ENCODE results near the gene FST.
A peak's percentile ranks its signal among the peaks of the same experiment; 100 is the strongest.

FST gene, protein sequence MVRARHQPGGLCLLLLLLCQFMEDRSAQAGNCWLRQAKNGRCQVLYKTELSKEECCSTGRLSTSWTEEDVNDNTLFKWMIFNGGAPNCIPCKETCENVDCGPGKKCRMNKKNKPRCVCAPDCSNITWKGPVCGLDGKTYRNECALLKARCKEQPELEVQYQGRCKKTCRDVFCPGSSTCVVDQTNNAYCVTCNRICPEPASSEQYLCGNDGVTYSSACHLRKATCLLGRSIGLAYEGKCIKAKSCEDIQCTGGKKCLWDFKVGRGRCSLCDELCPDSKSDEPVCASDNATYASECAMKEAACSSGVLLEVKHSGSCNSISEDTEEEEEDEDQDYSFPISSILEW

DNA sequence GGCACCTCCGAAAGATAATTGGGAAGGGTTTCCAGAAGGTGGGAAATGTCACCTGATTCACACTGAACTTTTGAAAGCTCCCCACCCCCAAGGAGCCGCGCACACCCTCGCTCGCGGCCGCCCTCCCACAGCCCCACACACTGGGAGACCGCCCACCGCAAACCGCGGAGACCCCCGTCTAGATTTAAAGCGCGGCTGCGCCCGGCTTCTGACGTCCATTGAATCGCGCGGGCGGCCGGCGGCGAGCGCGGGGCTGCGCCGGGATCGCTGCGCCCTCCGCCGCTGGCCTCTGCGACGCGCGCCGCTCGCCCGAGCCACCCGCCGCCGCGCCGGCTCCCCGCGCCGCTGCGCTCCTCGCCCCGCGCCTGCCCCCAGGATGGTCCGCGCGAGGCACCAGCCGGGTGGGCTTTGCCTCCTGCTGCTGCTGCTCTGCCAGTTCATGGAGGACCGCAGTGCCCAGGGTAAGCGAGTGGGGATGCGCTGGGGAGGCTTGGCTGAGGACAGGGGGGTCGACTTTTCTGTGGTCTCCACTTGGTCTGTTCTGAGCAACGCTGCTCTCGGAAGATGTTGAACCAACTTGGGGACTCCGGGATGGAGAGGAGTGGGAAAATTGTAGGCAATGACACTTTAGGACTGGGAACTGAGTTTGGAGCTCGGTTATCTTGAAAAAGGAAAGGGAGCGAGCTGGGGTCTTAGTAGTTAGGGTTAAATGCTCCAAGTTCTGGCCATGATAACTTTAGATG, at the start of gene FST:
TSS of gene FST (plus strand) at position 214 of the 743 bp plus-strand sequence. CDS start at position 377, 163 bp downstream.
- no peak for TF ChIP-seq ZNF274 (IDR thresholded peaks at IDR 0.05; ENCODE audit: low read depth, low read length)
- peak within 1 kb of the TSS; percentile 62 for H3K4me3 ChIP-seq (ENCODE audit: low read length)

DNA sequence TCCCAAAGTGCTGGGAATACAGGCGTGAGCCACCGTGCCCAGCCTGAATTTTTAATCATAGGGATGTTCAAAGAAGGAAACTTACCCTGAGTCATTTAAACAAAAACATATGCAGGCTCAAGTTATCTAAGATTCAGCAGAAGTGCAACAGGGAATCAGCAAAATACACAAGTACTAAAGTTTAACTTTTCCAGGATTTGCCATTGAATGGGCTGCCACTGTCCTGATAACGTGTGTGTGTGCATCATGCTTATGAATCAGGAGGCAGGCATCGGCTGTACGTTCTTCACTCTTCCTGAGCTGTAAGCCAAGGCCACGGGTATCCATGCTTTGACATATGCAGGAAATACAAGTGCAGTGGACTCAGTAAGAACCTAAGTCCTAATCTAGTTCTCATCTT, 48.8 kb upstream of the FST start:
- H3K4me3 ChIP-seq (ENCODE audit: low read length), result no peak overlapping the region
- no peak for TF ChIP-seq ZNF274 (IDR thresholded peaks at IDR 0.05; ENCODE audit: low read depth, low read length)

DNA sequence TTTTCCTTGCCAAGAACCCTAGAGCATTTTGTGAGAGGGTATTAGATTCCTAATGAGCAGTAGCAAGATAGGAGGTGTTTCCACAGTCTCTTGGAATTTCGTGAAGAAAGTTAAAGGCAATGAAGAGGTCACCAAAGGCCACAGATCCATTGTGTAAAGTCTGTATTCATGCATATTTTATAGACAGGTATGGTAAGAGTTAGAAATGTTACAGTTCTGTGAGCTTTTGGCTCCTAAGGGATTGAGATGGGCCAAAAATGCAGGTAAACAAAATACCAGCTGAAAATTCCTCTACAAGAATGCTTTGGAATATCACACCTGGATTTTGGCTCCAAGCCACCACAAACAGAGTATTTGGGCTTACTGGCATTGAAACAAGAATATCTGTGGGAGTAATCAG, 47.4 kb upstream of the FST start:
- TF ChIP-seq ZNF274 (IDR thresholded peaks at IDR 0.05; ENCODE audit: low read depth, low read length), result no peak
- no peak overlapping the region for H3K4me3 ChIP-seq (ENCODE audit: low read length)

DNA sequence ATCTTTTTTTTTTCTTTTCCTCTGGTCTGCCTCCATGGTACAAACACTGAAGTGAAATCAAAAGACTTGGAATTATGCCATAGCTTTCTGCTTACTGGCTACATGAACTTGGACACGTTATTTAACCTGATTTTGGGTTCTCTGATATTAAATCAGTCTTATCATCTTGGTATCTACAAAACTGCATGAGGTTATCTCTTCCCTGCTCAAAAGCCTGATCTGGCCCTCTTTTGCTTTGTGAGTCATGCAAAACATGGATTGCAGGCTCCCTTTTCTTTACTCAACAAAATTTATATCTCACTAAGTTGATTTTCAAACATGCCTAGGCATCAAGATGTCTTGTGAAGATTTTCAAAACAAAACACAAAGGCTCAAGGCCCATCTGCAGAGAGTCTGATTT, 45.9 kb upstream of the FST start:
- no peak overlapping the region for H3K4me3 ChIP-seq (ENCODE audit: low read length)
- TF ChIP-seq ZNF274 (IDR thresholded peaks at IDR 0.05; ENCODE audit: low read depth, low read length), result no peak

DNA sequence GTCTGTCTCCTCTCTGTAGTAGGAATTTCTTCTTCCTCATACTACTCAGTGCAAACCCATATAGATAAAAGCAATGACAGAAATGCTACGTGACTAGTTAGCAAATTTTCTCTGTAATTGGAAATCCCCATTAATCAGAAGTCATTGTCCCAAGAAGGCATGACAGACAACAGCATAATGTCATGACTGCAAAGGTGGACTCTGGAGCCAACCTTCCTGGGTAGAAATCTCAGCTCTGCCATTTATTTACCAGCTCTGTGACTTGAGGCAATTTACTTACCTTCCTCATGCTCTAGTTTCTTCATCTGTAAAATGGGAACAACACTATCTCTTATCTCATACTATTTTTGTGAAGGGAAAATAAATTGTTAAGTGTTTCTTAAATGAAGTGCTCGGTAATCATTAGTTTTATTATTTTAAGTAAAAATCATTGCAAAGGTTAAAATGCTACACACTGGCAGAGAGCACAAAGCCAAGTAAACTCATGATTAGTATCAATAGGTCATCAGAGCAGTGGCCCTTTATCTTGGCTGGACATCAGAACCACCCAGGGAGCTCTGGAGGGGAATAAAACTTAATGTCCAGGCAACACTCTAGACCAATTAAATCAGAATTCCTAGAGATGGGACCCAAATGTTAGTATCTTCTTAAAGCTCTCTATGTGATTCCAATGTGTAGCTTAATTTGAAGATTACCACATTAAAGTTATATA, 43.8 kb upstream of the FST start:
- no peak overlapping the region for H3K4me3 ChIP-seq (ENCODE audit: low read length)

DNA sequence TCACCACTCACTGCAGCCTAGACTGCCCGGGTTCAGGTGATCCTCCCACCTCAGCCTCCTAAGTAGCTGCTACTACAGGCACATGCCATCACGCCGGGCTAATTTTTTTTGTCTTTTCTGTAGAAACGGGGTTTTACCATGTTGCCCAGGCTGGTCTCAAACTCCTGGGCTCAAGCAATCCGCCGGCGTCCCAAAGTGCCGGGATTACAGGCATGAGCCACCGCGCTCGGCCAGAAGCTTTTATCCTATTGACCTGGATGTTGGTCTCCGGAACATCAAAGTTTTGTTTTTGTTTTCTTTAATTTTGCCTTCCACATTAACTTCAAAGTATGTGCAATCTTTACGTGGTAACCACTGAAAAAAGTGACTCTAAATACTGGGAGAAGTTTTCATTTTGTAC, 42.4 kb upstream of the FST start:
- no peak overlapping the region for H3K4me3 ChIP-seq (ENCODE audit: low read length)
- no peak for TF ChIP-seq ZNF274 (IDR thresholded peaks at IDR 0.05; ENCODE audit: low read depth, low read length)

More for the DNA sequence above, 43.8 kb upstream of the FST start:
- no peak for TF ChIP-seq ZNF274 (IDR thresholded peaks at IDR 0.05; ENCODE audit: low read depth, low read length)

DNA sequence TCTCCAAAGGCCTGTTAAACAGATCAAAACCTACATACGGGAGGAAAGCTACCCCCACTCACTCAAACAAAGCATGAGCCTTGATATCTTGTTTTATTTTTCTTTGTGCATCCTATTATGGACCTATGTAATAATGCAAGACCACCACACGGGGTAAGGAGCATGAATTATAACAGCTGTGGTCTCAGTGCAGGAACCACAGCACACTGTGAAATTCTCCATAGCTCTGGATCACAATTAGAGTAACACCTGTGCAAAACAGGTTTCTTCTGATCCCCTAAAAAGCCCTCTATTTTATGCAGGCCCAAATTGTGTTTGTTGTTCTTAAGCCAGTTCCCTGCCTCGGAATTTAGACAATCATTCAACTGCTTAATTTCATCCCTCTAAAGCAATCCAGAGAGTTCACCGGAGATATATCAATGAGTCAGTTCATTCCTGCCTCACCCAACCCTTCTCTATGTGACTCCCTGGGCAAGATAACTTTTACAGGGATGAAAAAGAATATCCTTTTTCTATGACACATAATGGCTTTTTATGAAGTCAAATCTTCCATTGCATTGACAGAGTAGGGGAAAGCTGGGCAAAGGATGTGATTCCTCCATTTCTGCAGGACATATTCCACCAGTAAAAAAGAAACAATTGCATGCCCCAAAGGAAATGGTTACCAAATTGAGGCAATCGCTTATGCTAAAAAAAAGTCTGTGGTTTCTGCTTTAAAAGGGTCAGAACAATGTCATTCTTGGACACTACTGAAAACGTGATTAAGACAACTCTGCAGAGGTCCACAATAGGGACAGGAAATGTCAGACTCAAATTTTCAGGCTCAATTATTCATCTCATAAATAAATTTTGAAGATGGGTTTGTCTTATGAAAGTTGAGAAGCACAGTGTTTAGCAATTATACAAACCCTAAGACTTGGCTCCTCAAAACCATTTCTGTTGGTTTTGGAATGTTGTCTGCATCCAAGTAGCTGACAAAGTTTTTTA, 41.6 kb upstream of the FST start:
- no peak overlapping the region for H3K4me3 ChIP-seq (ENCODE audit: low read length)
- no peak for TF ChIP-seq ZNF274 (IDR thresholded peaks at IDR 0.05; ENCODE audit: low read depth, low read length)

DNA sequence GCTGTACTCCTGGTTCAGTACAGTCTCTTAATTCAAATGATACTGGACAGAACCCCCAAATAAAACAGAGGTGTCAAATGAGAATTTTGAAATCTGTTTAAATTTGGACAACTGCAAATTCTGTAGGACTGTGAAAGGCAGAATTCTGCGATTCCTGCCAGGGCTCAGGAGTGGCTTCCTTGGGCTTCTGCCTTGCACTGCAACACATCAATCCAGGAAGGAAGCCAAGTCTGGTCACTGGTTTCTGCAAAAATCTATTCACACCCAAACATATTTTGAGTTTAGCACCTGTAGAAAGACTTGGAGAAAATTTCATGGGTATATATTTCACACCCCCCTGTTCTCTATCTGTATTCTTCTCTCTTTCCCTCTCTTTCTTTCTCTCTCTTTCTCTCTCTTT, 37.5 kb upstream of the FST start:
- H3K4me3 ChIP-seq (ENCODE audit: low read length), result no peak overlapping the region

DNA sequence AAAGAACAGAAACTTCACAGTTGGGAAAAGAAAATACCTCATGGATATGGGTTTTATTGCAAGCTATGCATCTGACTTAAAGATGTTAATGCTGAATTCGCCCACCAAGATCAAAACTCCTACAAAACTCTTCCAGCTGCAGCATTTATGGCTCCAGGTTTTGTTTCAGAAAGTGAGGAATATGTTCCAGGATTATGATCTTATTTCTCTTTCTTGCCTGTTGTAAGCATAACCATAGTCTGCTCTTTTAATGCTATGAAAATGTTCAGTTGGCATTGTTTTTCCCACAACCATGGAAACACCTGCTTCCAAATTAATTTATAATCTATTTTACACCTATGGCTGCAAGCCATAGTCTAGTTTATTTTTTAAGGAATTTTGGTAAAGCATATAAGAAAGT, 34.9 kb upstream of the FST start:
- no peak overlapping the region for H3K4me3 ChIP-seq (ENCODE audit: low read length)
- TF ChIP-seq ZNF274 (IDR thresholded peaks at IDR 0.05; ENCODE audit: low read depth, low read length), result no peak

More for the DNA sequence above, 37.5 kb upstream of the FST start:
- TF ChIP-seq ZNF274 (IDR thresholded peaks at IDR 0.05; ENCODE audit: low read depth, low read length), result no peak

DNA sequence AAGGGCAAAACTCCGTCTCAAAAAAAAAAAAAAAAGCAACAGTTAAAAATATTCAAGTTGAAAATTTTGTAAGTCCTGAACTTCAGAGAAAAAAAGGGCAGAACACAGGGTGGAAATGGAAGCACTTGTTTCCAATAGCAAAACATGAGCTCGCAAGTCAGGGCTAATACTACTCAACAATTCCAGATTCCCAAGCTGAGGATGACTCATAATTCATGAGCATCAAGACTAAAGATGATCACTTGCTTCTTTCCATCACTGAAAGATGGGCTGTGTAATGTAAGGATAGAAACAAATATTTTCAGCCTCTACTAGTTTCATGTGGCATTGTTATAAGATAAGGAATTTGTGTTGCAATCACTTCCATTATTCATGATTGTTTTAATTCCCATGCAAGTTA, 33.5 kb upstream of the FST start:
- no peak for TF ChIP-seq ZNF274 (IDR thresholded peaks at IDR 0.05; ENCODE audit: low read depth, low read length)
- H3K4me3 ChIP-seq (ENCODE audit: low read length), result no peak overlapping the region

DNA sequence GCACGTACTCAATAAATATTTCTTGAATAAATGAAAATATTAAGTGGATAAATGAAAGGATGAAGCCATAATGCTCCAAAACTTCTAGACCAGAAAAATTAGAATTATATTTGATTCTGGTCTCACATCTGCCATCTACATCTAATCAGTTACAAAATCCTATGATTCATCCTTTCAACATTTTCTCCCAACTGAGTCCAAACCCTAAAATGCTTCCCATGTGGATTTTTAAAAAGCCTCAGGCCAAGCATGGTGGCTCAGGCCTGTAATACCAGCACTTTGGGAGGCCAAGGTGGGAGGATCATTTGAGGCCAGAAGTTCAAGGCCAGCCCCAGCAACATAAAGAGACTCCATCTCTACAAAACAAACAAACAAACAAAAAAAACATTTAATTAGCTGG, 31.6 kb upstream of the FST start:
- TF ChIP-seq ZNF274 (IDR thresholded peaks at IDR 0.05; ENCODE audit: low read depth, low read length), result no peak

DNA sequence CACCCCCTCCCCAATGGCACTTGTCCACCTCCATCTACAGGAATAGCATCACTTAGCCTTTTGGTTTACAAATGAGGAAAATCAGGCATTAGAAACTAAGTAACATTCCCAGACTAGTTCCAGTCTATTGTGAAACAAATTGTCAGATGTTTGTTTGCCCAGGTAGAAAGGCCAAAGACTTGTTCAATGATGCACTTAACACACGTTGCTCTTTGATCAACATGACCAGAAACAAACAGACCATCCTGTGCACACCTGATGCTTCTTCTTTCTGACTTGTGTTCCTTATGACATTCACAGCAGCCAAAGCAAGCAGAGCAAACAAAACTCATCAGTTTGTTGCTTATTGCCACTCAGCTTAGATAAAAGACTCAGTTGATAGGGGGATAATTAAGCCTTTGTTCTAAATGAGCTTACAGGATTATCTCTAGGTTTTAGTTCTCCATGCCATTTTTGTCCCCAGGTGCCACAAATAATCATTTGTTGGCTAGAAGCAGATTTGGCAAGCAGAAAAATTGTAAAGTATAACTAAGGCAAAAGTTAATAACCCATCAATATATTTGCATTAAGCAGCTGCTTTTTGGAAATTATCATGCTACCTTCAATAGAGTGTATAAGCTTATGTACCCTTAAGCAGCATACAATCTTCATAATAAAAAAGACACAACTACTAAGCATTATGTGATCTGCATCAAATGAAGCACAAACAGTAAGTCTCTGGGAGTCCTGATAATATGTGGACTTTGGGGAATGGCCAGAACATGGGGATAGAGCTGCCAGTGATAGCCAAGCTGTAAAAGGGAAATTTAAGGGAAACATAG, 26.3 kb upstream of the FST start:
- no peak for TF ChIP-seq ZNF274 (IDR thresholded peaks at IDR 0.05; ENCODE audit: low read depth, low read length)
- no peak overlapping the region for H3K4me3 ChIP-seq (ENCODE audit: low read length)

More for the DNA sequence above, 31.6 kb upstream of the FST start:
- H3K4me3 ChIP-seq (ENCODE audit: low read length), result no peak overlapping the region

DNA sequence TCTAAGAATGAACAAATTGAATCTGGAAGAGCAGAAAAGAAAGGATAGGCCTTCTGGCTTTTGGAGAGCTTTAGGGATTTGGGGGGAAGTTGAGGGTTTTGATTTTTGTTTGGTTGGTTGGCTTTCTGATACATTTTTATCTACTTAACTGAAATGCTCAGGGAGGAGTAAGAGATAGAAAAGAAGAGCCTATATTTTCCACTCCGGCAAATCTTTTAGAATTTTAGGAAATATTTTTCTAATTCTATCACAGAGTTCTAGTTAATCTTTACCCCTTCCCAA, 25.8 kb upstream of the FST start:
- TF ChIP-seq ZNF274 (IDR thresholded peaks at IDR 0.05; ENCODE audit: low read depth, low read length), result no peak
- no peak overlapping the region for H3K4me3 ChIP-seq (ENCODE audit: low read length)

All from GM08714 (cell line).